ENCODE data around the gene CAPN11.
A peak's percentile ranks its signal among the peaks of the same experiment; 100 is the strongest.

CAPN11 gene

DNA sequence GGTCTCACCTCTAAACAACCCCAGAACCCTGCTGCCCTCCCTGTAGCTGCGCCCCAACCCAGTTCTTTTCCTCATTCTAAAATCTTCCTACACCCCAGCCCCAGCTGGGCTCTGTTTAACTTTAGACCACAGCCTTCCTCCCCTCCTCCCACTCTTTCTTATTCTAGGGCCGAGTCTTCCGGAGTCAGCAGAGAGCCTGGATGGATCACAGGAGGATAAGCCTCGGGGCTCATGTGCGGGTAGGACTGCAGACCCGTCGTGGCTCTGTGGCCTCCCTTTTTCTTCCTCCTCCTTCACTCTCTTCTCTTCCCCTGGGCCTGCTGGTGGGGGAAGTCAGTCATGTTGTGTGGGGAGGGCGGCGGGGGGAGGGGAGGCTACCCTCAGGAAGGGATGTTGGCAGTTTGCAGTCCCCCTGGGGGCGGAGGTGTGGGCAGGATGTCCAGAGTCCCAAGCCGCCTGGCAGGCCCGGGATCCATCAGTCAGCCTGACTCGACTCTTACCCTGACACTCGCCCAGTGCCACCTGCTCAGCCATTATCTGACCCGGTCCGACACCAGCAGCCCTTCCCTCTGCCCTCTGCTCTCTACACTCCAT lies 8.1 kb downstream of the CAPN11 start:
- H3K4me3 ChIP-seq (replicated peaks; ENCODE audit: low read depth, low read length) = no peak overlapping the region
- TF ChIP-seq, protein P1, sequence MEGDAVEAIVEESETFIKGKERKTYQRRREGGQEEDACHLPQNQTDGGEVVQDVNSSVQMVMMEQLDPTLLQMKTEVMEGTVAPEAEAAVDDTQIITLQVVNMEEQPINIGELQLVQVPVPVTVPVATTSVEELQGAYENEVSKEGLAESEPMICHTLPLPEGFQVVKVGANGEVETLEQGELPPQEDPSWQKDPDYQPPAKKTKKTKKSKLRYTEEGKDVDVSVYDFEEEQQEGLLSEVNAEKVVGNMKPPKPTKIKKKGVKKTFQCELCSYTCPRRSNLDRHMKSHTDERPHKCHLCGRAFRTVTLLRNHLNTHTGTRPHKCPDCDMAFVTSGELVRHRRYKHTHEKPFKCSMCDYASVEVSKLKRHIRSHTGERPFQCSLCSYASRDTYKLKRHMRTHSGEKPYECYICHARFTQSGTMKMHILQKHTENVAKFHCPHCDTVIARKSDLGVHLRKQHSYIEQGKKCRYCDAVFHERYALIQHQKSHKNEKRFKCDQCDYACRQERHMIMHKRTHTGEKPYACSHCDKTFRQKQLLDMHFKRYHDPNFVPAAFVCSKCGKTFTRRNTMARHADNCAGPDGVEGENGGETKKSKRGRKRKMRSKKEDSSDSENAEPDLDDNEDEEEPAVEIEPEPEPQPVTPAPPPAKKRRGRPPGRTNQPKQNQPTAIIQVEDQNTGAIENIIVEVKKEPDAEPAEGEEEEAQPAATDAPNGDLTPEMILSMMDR (IDR thresholded peaks at IDR 0.05; ENCODE audit: low read depth, low read length, missing control alignments) = no peak
- no peak for DNase-seq (ENCODE audit: extremely low read depth, low read depth)

DNA sequence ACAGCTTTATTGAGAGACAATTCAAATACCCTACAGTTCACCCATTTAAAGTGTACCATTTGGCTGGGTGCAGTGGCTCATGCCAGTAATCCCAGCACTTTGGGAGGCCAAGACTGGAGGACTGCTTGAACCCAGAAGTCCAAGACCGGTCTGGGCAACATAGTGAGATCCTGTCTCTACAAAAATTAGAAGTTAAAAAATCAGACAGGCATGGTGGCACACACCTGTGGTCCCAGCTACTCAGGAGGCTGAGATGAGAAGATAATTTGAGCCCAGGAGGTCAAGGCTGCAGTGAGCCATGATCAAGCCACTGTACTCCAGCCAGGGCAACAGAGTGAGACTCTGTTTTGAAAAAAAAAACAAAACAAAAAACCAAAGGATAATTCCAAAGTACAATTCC lies 8.9 kb downstream of the CAPN11 start:
- no peak for DNase-seq (ENCODE audit: extremely low read depth, low read depth)
- TF ChIP-seq, protein P1 (IDR thresholded peaks at IDR 0.05; ENCODE audit: low read depth, low read length, missing control alignments) = no peak
- H3K4me3 ChIP-seq (replicated peaks; ENCODE audit: low read depth, low read length) = no peak overlapping the region

DNA sequence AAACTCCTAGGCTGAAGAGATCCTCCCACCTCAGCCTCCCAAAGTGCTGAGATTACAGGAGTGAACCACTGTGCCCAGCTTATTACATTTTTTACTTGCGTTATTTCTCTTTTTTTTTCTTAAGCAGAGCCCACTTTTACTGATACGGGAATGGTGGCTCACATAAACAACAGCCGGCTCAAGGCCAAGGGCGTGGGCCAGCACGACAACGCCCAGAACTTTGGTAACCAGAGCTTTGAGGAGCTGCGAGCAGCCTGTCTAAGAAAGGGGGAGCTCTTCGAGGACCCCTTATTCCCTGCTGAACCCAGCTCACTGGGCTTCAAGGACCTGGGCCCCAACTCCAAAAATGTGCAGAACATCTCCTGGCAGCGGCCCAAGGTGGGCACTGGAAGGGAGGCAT lies 10.5 kb downstream of the CAPN11 start:
- no peak overlapping the region for H3K4me3 ChIP-seq (replicated peaks; ENCODE audit: low read depth, low read length)
- no peak for DNase-seq (ENCODE audit: extremely low read depth, low read depth)
- TF ChIP-seq, protein P1 (IDR thresholded peaks at IDR 0.05; ENCODE audit: low read depth, low read length, missing control alignments) = no peak

DNA sequence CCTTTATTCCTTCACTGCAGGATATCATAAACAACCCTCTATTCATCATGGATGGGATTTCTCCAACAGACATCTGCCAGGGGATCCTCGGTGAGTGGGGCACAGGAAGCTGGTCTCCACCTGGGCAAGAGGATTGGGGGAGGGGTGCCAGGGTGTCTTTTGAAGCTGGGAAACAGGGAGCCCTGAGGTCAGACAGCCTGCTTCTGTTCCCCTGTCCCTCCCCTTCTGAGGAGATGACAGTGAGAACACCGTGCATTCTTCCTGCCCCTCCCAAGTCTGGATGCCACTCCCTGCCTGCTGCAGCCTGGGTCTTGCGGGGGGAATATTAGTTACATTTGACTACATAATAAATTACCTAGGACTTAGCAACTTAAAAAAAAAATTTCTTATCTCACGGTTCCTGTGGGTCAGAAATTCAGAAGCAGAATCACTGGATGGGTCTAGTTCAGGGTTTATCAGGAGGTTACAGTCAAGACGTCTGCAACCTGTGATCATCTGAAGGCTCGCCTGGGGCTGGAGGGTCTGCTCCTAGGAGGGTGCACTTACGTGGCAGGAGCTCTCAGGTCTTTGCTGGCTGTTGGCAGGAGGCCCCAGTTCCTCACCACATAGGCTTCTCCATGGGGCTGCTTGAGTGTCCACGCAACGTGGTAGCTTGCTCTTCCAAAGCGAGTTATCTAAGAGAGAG lies 11.4 kb downstream of the CAPN11 start:
- no peak overlapping the region for H3K4me3 ChIP-seq (replicated peaks; ENCODE audit: low read depth, low read length)
- TF ChIP-seq, protein P1 (IDR thresholded peaks at IDR 0.05; ENCODE audit: low read depth, low read length, missing control alignments) = no peak
- DNase-seq (ENCODE audit: extremely low read depth, low read depth) = no peak

DNA sequence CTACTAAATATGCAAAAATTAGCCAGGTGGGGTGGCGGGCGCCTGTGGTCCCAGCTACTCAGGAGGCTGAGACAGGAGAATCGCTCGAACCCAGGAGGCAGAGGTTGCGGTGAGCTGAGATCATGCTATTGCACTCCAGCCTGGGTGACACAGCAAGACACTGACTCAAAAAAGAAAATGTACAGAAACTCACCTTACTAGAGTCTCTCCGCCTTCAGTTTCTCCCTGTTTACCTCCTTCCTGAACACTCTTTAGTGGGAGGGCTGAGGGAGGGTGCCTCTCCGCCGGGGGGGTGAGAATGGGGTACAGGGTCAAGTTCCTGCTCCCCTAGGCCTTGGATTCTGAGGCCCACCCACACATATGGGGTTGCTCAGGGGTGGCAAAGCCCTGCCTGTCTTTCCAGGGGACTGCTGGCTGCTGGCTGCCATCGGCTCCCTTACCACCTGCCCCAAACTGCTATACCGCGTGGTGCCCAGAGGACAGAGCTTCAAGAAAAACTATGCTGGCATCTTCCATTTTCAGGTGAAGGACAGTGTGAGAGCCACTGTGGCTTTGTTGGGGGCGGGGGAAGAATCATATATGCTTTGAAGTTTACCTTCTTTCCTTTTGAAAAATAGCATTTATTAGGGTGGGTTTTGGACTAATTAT lies 13.4 kb downstream of the CAPN11 start:
- no peak overlapping the region for H3K4me3 ChIP-seq (replicated peaks; ENCODE audit: low read depth, low read length)
- TF ChIP-seq, protein P1 (IDR thresholded peaks at IDR 0.05; ENCODE audit: low read depth, low read length, missing control alignments) = no peak
- DNase-seq (ENCODE audit: extremely low read depth, low read depth) = no peak

DNA sequence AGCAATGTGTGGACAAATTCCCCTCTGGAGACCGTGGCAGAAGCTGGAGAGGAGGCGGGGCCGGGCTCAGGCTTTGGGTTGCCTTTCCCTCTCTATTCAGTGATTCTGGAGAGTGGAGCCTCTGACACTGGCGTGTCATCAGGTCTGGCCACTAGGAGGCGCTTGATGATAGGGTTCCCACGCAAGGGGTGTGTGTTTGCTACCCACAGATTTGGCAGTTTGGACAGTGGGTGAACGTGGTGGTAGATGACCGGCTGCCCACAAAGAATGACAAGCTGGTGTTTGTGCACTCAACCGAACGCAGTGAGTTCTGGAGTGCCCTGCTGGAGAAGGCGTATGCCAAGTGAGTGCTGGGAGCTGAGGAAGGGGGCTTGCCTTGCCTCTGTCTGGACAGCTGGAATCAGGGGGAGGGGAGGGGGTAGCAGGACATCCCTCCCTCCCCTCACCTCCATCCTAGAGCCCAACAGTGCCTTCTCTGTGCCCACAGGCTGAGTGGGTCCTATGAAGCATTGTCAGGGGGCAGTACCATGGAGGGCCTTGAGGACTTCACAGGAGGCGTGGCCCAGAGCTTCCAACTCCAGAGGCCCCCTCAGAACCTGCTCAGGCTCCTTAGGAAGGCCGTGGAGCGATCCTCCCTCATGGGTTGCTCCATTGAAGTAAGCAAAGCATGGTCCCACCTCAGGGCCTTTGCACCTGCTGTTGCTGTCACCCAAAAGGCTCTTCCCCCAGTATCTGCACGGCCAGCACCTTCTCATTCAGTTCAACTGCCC lies 14.3 kb downstream of the CAPN11 start:
- DNase-seq (ENCODE audit: extremely low read depth, low read depth) = peak; percentile 44
- no peak overlapping the region for H3K4me3 ChIP-seq (replicated peaks; ENCODE audit: low read depth, low read length)
- TF ChIP-seq, protein P1 (IDR thresholded peaks at IDR 0.05; ENCODE audit: low read depth, low read length, missing control alignments) = peak; percentile 96
